GM10266 (cell line): ENCODE results near the gene ADGRA1.
"Not testable (repeated sequence)": the region's sequence is repeated elsewhere in the genome, so short reads cannot be mapped to it uniquely, and the experiment has no call there.

Experiments used
- DNase-seq: peaks from one replicate; pipeline ENCODE4 v3.0.0; 2012; ENCODE audit errors: extremely low spot score
- TF ChIP-seq, protein P1 (sequence below): IDR thresholded peaks from 2 replicates; pipeline ENCODE4 v1.5.1; 2012; ENCODE audit warnings: mild to moderate bottlenecking, low read depth; ENCODE audit not compliant: control insufficient read depth, insufficient read depth; ENCODE audit errors: missing control alignments

Gene ADGRA1

DNA sequence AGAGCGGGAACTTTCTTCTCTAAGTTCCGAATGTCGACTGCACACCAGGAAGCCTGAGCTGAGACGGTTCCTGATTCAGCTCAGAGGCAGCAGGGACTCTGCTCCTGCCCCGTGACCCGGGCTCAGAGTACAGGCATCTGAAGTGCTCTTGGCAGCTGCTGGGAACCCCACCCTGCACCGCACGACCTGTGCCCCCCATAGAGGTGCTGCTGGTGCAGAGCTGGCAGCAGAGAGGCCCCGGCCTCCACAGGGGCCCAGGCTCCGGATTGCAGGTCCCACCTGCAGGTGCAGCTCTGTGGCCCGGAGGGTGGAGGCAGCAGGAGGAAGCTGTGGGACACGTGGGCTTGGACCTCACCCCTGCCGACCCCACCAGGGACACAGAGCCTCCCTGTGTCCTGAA, 39.5 kb upstream of the ADGRA1 start:
- TF ChIP-seq, protein P1, sequence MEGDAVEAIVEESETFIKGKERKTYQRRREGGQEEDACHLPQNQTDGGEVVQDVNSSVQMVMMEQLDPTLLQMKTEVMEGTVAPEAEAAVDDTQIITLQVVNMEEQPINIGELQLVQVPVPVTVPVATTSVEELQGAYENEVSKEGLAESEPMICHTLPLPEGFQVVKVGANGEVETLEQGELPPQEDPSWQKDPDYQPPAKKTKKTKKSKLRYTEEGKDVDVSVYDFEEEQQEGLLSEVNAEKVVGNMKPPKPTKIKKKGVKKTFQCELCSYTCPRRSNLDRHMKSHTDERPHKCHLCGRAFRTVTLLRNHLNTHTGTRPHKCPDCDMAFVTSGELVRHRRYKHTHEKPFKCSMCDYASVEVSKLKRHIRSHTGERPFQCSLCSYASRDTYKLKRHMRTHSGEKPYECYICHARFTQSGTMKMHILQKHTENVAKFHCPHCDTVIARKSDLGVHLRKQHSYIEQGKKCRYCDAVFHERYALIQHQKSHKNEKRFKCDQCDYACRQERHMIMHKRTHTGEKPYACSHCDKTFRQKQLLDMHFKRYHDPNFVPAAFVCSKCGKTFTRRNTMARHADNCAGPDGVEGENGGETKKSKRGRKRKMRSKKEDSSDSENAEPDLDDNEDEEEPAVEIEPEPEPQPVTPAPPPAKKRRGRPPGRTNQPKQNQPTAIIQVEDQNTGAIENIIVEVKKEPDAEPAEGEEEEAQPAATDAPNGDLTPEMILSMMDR = no peak

DNA sequence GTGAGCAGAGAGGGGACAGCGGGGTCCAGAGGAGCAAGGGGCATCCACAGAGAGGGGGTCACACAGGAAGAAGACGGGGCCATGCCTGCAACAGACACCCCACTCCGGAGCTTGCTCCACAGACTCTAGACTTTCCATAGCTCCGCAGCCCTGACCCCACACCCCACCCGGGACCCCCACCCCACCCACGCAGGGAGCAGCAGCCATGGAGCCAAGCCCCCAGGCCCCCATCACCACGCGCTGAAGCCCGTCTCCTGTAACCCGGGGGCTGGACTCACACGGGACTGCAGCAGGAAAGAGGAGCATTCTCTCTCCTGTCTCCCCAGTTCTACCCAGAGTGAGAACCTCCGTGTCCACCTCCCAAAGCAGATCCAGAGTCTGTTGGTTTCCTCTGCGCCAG, 38.8 kb upstream of the ADGRA1 start:
- TF ChIP-seq, protein P1 = no peak
- no peak for DNase-seq

More for the DNA sequence above, 39.5 kb upstream of the ADGRA1 start:
- DNase-seq = no peak

DNA sequence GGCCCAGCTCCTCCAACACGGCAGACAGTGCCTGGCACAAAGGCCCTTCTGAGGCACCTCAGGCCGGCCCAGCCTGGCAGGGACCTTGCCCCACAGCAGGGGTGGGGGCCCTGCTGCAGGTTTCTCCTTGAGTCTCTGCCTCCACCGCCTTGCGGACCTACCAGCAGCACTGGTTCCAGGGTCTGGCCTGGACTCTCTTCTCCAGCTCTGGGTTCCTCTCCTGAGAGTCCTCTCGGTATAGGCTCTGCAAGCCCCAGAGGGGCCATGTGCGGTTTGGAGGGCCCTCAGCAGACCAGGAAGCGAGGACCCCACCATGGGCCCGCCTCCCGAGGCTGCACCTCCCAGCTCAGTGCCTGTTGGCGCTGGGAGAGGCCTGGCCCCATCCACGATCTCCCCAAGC, 38.1 kb upstream of the ADGRA1 start:
- TF ChIP-seq, protein P1 = no peak
- no peak for DNase-seq

DNA sequence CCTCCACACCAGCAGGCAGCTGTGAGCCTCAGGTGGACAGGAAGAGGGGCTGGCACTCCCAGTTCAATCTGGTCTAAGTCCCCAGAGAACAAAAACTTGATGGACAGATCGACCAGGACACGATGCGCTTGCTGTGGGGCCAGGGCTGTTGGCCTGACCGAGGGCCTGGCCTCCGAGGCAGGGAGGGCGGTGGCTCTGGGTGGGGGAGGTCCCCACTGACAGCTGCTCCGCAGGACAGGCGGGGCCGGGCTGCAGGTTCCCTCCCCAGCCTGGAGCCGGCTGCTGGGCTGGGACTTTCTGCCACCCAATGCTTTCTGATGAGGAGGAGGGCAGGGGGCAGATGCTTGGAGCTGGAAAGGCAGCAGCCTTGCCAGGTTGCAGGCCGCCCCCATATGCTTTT, 37.4 kb upstream of the ADGRA1 start:
- TF ChIP-seq, protein P1 = no peak

DNA sequence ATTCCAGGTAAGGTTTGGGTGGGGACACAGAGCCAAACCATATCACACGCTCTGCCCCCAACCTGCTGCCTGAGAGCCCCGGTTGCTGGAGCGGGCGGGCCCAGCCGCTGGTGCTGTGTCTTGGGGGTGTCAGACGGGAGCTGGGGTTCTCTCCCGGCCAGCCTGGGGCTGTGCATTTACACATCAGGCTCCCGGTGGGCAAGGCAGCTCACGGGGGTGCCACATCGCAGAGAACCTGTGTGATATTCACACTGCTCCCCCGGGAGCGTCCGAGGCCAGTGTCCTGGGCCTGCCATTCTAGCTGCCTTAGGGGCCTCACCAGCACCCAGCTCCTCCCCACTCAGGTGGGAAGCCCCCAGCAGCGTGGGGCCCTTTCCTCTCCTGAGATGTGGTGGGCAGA, 35.6 kb upstream of the ADGRA1 start:
- DNase-seq = no peak
- TF ChIP-seq, protein P1 = no peak

More for the DNA sequence above, 37.4 kb upstream of the ADGRA1 start:
- no peak for DNase-seq

DNA sequence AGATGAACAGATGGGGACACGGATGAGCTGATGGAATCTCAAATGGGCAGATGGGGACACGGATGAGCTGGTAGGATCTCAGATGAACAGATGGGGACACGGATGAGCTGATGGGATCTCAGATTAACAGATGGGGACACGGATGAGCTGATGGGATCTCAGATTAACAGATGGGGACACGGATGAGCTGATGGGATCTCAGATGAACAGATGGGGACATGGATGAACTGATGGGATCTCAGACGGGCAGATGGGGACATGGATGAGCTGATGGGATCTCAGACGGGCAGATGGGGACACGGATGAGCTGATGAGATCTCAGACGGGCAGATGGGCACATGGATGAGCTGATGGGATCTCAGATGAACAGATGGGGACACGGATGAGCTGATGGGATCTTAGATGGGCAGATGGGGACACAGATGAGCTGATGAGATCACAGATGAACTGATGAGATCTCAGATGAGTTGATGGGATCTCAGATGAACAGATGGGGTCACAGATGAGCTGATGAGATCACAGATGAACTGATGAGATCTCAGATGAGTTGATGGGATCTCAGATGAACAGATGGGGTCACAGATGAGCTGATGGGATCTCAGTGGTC, 34.1 kb upstream of the ADGRA1 start:
- not testable (repeated sequence) for DNase-seq

DNA sequence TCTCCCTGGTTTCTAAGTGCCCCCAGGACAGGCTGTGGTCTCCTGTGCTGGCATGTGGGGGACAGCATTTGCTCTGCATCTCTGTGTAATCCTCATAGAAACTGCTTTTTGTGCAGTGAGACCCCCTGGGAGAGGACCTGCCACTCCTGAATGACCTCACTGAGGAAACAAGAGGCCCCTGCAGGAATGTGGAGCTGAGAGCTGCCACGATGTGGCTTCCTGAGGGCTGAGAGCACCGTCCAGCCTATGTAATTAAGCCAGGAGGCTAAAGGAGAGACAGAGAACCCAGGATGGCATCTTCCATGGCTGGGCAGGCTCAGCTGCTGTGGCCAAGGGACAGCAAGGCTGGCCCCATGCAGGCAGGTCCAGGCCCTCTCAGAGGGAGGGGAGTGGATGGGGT, 32.3 kb upstream of the ADGRA1 start:
- DNase-seq = no peak
- TF ChIP-seq, protein P1 = no peak

DNA sequence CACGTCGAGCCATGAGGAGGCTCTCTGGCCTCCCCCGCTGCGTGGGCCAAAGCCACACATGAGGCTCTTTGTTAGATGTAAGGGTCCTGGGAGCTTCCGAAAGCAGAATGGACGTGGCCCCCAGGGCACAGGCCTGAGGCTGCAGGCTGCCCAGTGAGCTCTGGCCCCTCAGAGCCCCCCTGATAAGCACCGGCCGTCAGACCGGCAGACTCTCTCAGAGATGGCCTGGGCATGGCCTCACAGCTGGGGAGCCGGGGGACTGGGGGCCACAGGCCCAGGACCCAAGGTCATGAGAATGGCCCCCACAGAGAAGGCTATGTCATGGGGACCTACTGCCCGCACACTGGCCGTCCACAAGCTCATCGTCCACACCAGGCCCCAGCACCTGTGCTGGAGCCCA, 31.7 kb upstream of the ADGRA1 start:
- TF ChIP-seq, protein P1 = no peak
- no peak for DNase-seq
